Sigmoid colon (tissue), 7 donors: ENCODE measurements around the gene SLC39A11. TPM values are rescaled to one million over a fixed set of nuclear protein-coding genes. Genes with fewer than 3 reads are reported as not detected.
"Not testable (repeated sequence)": the region's sequence is repeated elsewhere in the genome, so short reads cannot be mapped to it uniquely, and the experiment has no call there.

Experiments used
- DNase-seq: peaks from one replicate; pipeline ENCODE4 v3.0.0-alpha.2; 2019
- H3K27ac ChIP-seq, 4 donors: fragments of 200-600 bp; sonication (generic); one replicate each; pipeline ENCODE4 v1.5.1; 2016 to 2019; ENCODE audit warnings: mild to moderate bottlenecking in 1 of 4
- H3K27me3 ChIP-seq, 3 donors: fragments of 200-600 bp; sonication (generic); one replicate each; pipeline ENCODE4 v1.5.1; 2019; ENCODE audit warnings: mild to moderate bottlenecking in 1 of 3
- H3K36me3 ChIP-seq, 4 donors: fragments of 200-600 bp; sonication (generic); one replicate each; pipeline ENCODE4 v1.5.1; 2016 to 2019
- H3K4me1 ChIP-seq, 4 donors: fragments of 200-600 bp; sonication (generic); one replicate each; pipeline ENCODE4 v1.5.1; 2017 to 2019
- H3K4me3 ChIP-seq, 4 donors: fragments of 200-600 bp; sonication (generic); one replicate each; pipeline ENCODE4 v1.5.1; 2017 to 2019; ENCODE audit warnings: mild to moderate bottlenecking in 2 of 4, moderate library complexity in 1 of 4
- H3K9me3 ChIP-seq, 4 donors: fragments of 200-600 bp in 3 of 4; sonication (generic) in 3 of 4; one replicate each; pipeline versions ENCODE4 v1.5.1 to v1.6.1; 2013 to 2019
- EP300 ChIP-seq, 4 donors: sonication (generic); formaldehyde crosslinking; IDR thresholded peaks; one replicate each; pipeline ENCODE4 v1.6.1; 2017; ENCODE audit warnings: antibody characterized with exemption in 4 of 4
- POLR2A ChIP-seq, 2 donors: fragments of 450-650 bp; IDR thresholded peaks; one replicate each; pipeline ENCODE4 v1.6.1; 2016; ENCODE audit warnings: antibody characterized with exemption in 2 of 2, mild to moderate bottlenecking in 2 of 2, moderate library complexity in 2 of 2
- POLR2AphosphoS5 ChIP-seq, 4 donors: sonication (generic); formaldehyde crosslinking; IDR thresholded peaks; one replicate each; pipeline ENCODE4 v1.6.1; 2017; ENCODE audit warnings: antibody characterized with exemption in 4 of 4
- WGBS, 2 donors: extraction: QIAGEN DNeasy Blood & Tissue Kit; methylation state at CpG; one replicate each; pipeline ENCODE4 v1.1.7; 2013; 5-methylcytosine and 5-hydroxymethylcytosine counted together
- intact Hi-C: fragments of 100-400 bp; cut with DNase I; formaldehyde crosslinking; loops from one replicate; pipeline ENCODE4 v1.15.1; 2023
- polyA plus RNA-seq, 3 donors: library from polyadenylated mRNA; stranded (reverse); fragments of 200-250 nt; gene quantifications; one replicate each; pipeline ENCODE4 v1.2.3, GENCODE V29; 2013
- total RNA-seq, 4 donors: library from RNA; depleted of rRNA; stranded (reverse); fragments of >200 nt; gene quantifications; one replicate each; pipeline ENCODE4 v1.1.0, GENCODE V29; 2016
- TF ChIP-seq, protein P1 (sequence below), 4 experiments: fragments of 450-650 bp in 3 of 4; fragments of 200-600 bp in 1 of 4; IDR thresholded peaks; one replicate each; pipeline ENCODE4 v1.5.1; 2016 to 2019; ENCODE audit warnings: antibody characterized with exemption in 4 of 4, mild to moderate bottlenecking in 3 of 4, moderate library complexity in 2 of 4
- donor health status: healthy with polysubstance abuse.
- donor health status: Bipolar disorder and iron deficiency.
- donor health status: healthy.

The SLC39A11 gene
- total and polyA plus RNA-seq, 7 donors: 7.6 to 16.4 (median 8.4) TPM

DNA sequence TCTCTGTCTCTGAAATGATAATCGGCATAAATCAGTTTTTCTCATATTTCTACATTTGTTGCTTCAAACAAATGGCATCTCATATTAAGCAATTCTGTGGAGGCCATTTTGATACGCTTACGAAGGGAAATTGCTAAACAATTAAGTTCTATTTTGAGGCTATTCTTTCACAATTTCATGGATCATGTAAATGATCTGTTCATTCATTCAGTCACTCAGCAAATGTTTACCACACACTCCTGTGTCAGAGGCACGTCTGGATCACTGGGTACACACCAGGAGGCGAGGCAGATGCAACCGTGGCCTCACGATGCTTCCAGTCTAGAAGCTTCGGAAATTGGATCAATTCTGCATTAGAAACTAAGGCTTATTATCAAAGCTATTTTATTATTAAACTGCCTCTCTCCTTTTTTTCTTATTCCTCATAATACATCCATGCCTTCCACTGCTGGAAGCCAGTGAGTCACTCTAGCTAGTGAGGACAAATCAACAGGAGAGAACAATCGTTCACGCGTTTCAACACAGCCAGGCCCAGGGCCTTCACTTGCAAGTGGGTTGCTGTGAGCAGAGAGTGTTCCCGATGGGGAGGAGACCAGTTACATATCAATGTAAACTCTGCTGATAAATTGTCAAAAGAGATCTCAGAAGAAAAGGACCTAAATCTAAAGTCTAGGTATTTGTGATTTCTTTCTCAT, 11.3 kb upstream of the SLC39A11 start:
- Histone ChIP-seq H3K9me3 (no peaks in the 10 kb centered on the region), H3K27me3 (no peaks in the 10 kb centered on the region), H3K4me3 (no peak overlapping the region), H3K27ac (no peak overlapping the region), H3K4me1 (no peaks in the 10 kb centered on the region), H3K36me3 (no peaks in the 10 kb centered on the region)
- TF ChIP-seq EP300 (IDR thresholded peaks at IDR 0.05) (no peak), POLR2AphosphoS5 (IDR thresholded peaks at IDR 0.05) (no peak), POLR2A (IDR thresholded peaks at IDR 0.05) (no peak)
- TF ChIP-seq, protein P1, sequence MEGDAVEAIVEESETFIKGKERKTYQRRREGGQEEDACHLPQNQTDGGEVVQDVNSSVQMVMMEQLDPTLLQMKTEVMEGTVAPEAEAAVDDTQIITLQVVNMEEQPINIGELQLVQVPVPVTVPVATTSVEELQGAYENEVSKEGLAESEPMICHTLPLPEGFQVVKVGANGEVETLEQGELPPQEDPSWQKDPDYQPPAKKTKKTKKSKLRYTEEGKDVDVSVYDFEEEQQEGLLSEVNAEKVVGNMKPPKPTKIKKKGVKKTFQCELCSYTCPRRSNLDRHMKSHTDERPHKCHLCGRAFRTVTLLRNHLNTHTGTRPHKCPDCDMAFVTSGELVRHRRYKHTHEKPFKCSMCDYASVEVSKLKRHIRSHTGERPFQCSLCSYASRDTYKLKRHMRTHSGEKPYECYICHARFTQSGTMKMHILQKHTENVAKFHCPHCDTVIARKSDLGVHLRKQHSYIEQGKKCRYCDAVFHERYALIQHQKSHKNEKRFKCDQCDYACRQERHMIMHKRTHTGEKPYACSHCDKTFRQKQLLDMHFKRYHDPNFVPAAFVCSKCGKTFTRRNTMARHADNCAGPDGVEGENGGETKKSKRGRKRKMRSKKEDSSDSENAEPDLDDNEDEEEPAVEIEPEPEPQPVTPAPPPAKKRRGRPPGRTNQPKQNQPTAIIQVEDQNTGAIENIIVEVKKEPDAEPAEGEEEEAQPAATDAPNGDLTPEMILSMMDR (IDR thresholded peaks at IDR 0.05): no peak
- 88 to 90% methylated on average over 12 of the region's 12 CpGs for WGBS, 2 donors
- intact Hi-C loops: no loop called here
- DNase-seq: no peak

DNA sequence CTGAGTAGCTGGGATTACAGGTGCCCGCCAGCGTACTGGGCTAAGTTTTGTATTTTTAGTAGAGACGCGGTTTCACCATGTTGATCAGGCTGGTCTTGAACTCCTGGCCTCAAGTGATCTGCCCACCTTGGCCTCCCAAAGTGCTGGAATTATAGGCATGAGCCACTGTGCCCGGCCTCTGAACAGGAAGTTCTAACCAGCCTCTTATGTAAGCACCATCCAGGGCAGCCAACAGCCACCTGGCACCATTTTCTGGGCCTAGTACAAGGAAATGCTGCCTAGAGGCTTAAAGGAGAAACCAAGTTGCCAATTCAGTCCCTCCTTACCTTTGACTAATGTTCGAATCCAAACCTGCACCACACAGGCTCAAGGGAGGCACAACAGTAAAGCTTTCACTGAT, 8.5 kb upstream of the SLC39A11 start:
- intact Hi-C loops: no loop called here
- no peaks in the 10 kb centered on the region for H3K27me3 ChIP-seq
- H3K9me3 ChIP-seq: no peaks in the 10 kb centered on the region
- no peaks in the 10 kb centered on the region for H3K4me1 ChIP-seq
- H3K36me3 ChIP-seq: no peaks in the 10 kb centered on the region
- H3K27ac ChIP-seq: no peak overlapping the region
- no peak for TF ChIP-seq POLR2A (IDR thresholded peaks at IDR 0.05)
- TF ChIP-seq POLR2AphosphoS5 (IDR thresholded peaks at IDR 0.05): no peak
- TF ChIP-seq, protein P1 (IDR thresholded peaks at IDR 0.05): no peak
- TF ChIP-seq EP300 (IDR thresholded peaks at IDR 0.05): no peak
- WGBS, 2 donors: 82 to 87% methylated on average over 6 of the region's 6 CpGs
- H3K4me3 ChIP-seq: no peak overlapping the region
- DNase-seq: no peak

DNA sequence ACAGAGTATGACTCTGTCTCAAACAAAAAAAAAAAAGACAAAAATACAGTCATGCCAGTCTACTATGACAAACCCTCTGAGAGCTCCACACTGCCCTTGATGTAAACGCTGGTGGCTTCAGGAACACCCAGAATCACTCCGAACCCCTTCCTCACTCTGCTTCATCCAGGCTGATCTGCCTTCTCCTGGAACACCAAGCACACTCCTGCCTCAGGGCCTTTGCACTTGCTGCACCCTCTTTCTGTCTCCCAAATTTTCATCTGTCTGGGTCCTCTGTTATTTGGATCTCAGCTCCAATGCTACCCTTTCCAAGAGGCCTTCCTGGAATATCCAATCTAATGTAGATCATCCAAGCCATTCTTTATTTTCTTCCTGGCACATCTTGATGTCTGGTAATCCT, 7.9 kb upstream of the SLC39A11 start:
- WGBS, 2 donors: 92 to 94% methylated on average over 2 of the region's 2 CpGs
- no peaks in the 10 kb centered on the region for H3K27me3 ChIP-seq
- H3K4me1 ChIP-seq: no peaks in the 10 kb centered on the region
- no peak for TF ChIP-seq POLR2AphosphoS5 (IDR thresholded peaks at IDR 0.05)
- intact Hi-C loops: no loop called here
- no peak for DNase-seq
- H3K27ac ChIP-seq: no peak overlapping the region
- H3K9me3 ChIP-seq: no peaks in the 10 kb centered on the region
- no peaks in the 10 kb centered on the region for H3K36me3 ChIP-seq
- no peak overlapping the region for H3K4me3 ChIP-seq

DNA sequence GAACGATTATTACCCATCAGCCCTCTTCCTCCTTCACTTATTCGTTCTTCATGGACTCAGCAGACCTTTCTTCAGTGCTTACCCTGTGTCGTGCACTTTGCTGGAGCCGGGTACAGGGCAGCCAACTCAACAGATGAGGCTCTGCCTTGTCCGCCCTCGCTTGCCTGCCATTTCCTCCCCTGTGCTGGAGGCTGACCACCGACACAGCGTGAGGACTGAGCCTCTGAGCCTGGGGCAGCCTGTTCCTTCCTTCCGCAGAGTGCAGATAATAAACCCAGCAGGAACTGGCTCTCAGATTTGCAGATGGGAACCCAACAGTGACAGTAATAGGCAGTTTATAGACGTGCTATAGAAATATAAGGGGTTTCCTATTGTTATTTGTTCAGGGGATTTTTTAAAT, 7.0 kb upstream of the SLC39A11 start:
- Histone ChIP-seq H3K27ac (no peak overlapping the region), H3K4me3 (no peak overlapping the region), H3K9me3 (no peaks in the 10 kb centered on the region), H3K4me1 (no peaks in the 10 kb centered on the region), H3K27me3 (no peaks in the 10 kb centered on the region), H3K36me3 (no peaks in the 10 kb centered on the region)
- WGBS, 2 donors: 53 to 68% methylated on average over 10 of the region's 10 CpGs
- DNase-seq: no peak
- TF ChIP-seq, protein P1 (IDR thresholded peaks at IDR 0.05): no peak
- TF ChIP-seq POLR2A (IDR thresholded peaks at IDR 0.05): no peak
- TF ChIP-seq EP300 (IDR thresholded peaks at IDR 0.05): no peak
- TF ChIP-seq POLR2AphosphoS5 (IDR thresholded peaks at IDR 0.05): no peak
- intact Hi-C loops: no loop called here

DNA sequence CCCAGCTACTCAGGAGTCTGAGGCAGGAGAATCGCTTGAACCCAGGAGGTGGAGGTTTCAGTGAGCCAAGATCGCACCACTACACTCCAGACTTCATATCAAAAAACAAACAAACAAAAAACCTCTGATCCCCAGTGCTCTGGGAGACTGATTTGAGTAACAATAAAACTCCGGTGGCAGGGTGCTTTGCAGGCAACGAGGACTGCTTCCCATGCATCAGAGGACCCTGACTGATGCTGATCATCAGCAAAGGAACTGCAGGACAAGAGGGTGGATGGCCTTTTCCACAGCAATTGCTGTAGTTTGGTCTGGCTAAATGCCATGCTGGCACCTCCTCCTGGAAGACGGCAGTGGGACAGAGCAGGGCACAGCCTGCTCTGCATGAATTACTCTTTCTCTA, 6.4 kb upstream of the SLC39A11 start:
- H3K9me3 ChIP-seq: no peaks in the 10 kb centered on the region
- DNase-seq: no peak
- TF ChIP-seq EP300 (IDR thresholded peaks at IDR 0.05): no peak
- TF ChIP-seq, protein P1 (IDR thresholded peaks at IDR 0.05): no peak
- TF ChIP-seq POLR2A (IDR thresholded peaks at IDR 0.05): no peak
- TF ChIP-seq POLR2AphosphoS5 (IDR thresholded peaks at IDR 0.05): no peak
- no peaks in the 10 kb centered on the region for H3K27me3 ChIP-seq
- intact Hi-C loops: no loop called here
- H3K4me1 ChIP-seq: no peaks in the 10 kb centered on the region
- WGBS, 2 donors: 20 to 67% methylated on average over 5 of the region's 5 CpGs
- no peak overlapping the region for H3K27ac ChIP-seq
- H3K36me3 ChIP-seq: no peaks in the 10 kb centered on the region
- H3K4me3 ChIP-seq: no peak overlapping the region

DNA sequence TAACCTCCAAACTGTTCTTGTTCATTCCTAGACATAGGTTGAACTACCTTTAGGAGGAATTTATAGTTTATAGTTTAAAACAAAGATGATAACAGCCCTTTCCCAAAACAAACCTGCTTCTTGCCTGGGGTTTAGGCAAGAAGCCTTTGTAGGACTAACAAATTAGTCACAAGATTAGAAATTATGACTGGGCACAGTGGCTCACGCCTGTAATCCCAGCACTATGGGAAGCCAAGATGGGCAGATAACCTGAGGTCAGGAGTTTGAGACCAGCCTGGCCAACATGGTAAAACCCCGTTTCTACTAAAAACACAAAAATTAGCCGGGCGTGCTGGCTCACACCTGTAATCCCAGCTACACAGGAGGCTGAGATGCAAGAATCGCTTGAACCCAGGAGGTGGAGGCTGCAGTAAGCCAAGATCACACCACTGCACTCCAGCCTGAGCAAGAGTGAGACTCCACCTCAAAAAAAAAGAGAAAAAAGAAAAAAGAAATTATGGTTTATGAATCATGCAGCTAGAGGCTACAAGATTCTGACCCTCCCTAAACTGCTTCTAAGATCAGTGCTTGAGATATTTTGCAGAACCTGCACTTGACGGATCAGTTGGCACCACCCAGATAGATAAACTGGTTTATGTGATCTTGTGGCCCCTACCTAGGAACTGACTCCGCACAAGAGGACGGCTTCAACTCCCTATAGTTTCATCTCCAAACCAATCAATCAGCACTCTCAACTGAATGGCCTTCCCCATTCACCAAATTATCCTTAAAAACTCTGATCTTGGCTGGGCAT, 5.7 kb upstream of the SLC39A11 start:
- H3K4me1 ChIP-seq, H3K4me3 ChIP-seq, H3K9me3 ChIP-seq, DNase-seq, H3K36me3 ChIP-seq, H3K27ac ChIP-seq, intact Hi-C loops, H3K27me3 ChIP-seq: not testable (repeated sequence)
- 79 to 87% methylated on average over 8 of the region's 8 CpGs for WGBS, 2 donors
